ENCODE measurements around the gene C6orf15.

C6orf15 gene

GRCh38 chr6:31144296-31144969 is 32.1 kb upstream of the C6orf15 start:
- Mint-ChIP-seq H3K27me3 (no peaks in the 10 kb centered on the region), H3K27ac (ENCODE audit: low read depth) (peak overlapping the region; percentile 65), H3K4me3 (no peak overlapping the region), H3K36me3 (ENCODE audit: insufficient read depth) (peaks cover 13% of the 10 kb centered on the region), H3K4me1 (no peaks in the 10 kb centered on the region), H3K9me3 (no peaks in the 10 kb centered on the region)
- no peak for ATAC-seq (replicated peaks; ENCODE audit: extremely low read depth, poor library complexity, severe bottlenecking)
- DNase-seq (ENCODE audit: low spot score in 2 of 2), result no peak

DNA sequence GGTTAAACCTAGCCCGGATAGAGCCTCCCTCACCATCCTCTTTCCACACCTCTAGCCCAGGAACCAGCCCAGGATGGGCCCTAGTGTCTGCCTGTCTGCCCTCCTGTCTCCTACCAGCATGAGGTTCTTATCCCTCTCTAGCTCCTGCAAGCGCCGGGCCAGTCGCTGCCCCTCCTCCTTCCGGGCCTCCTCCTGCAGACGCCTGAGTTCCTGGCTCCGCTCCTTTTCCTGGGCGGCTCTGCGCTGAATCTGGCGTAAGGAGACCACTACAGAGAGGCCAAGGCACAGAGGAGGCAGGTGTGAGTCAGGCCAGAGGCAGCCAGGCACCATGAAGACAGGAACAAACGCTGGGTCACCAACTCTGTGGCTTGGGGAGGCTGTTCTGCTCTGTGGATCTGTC is 30.8 kb upstream of the C6orf15 start:
- Mint-ChIP-seq H3K27ac (ENCODE audit: low read depth) (no peak overlapping the region), H3K9me3 (no peaks in the 10 kb centered on the region), H3K27me3 (no peaks in the 10 kb centered on the region), H3K4me1 (no peaks in the 10 kb centered on the region), H3K36me3 (ENCODE audit: insufficient read depth) (peaks cover 13% of the 10 kb centered on the region), H3K4me3 (no peak overlapping the region)
- no peak for DNase-seq (ENCODE audit: low spot score in 2 of 2)
- ATAC-seq (replicated peaks; ENCODE audit: extremely low read depth, poor library complexity, severe bottlenecking), result no peak

GRCh38 chr6:31142361-31142761 is 30.0 kb upstream of the C6orf15 start:
- H3K4me3 Mint-ChIP-seq, result no peak overlapping the region
- H3K36me3 Mint-ChIP-seq (ENCODE audit: insufficient read depth), result peaks cover 14% of the 10 kb centered on the region
- peaks cover 5% of the 10 kb centered on the region for H3K4me1 Mint-ChIP-seq
- ATAC-seq (replicated peaks; ENCODE audit: extremely low read depth, poor library complexity, severe bottlenecking) (no peak), DNase-seq (ENCODE audit: low spot score in 2 of 2) (no peak)
- H3K9me3 Mint-ChIP-seq, result no peaks in the 10 kb centered on the region
- no peaks in the 10 kb centered on the region for H3K27me3 Mint-ChIP-seq
- no peak overlapping the region for H3K27ac Mint-ChIP-seq (ENCODE audit: low read depth)

- no peak overlapping the region for H3K4me3 Mint-ChIP-seq
- H3K27me3 Mint-ChIP-seq, result no peaks in the 10 kb centered on the region
- H3K36me3 Mint-ChIP-seq (ENCODE audit: insufficient read depth), result peaks cover 13% of the 10 kb centered on the region
- no peak for DNase-seq (ENCODE audit: low spot score in 2 of 2)
- no peak for ATAC-seq (replicated peaks; ENCODE audit: extremely low read depth, poor library complexity, severe bottlenecking)
- H3K4me1 Mint-ChIP-seq, result peaks cover 7% of the 10 kb centered on the region
- H3K9me3 Mint-ChIP-seq, result no peaks in the 10 kb centered on the region
- H3K27ac Mint-ChIP-seq (ENCODE audit: low read depth), result no peak overlapping the region
Measured at GRCh38 chr6:31140643-31141042, 28.3 kb upstream of the C6orf15 start.

GRCh38 chr6:31139599-31139998 is 27.2 kb upstream of the C6orf15 start:
- H3K36me3 Mint-ChIP-seq (ENCODE audit: insufficient read depth), result peaks cover 12% of the 10 kb centered on the region
- no peak overlapping the region for H3K4me3 Mint-ChIP-seq
- no peak for ATAC-seq (replicated peaks; ENCODE audit: extremely low read depth, poor library complexity, severe bottlenecking)
- no peaks in the 10 kb centered on the region for H3K27me3 Mint-ChIP-seq
- H3K4me1 Mint-ChIP-seq, result peaks cover 7% of the 10 kb centered on the region
- no peak overlapping the region for H3K27ac Mint-ChIP-seq (ENCODE audit: low read depth)
- no peak for DNase-seq (ENCODE audit: low spot score in 2 of 2)
- H3K9me3 Mint-ChIP-seq, result no peaks in the 10 kb centered on the region

DNA sequence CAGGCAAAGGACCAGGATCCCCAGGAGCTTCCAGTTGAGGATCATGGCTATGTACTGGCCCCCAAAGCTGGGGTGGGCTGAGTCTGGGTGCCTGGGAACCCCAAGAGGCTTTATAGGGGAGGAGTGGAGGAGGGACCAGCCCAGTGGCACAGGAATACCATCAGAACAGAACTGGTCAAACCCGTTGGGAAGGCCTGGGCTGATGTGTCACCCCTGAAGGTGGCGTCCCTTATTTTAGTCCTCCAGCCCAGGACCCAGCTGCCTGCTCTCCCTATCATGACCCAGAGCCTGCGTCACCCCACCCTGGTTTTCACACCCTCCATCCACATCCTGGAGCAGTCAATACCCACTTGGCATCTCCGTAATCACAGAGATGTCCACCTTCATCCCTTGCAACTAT is 26.6 kb upstream of the C6orf15 start, which contains the start of gene PSORS1C2:
TSS of gene PSORS1C2 (minus strand) at position 85 of the 400 bp plus-strand sequence. CDS start at position 45, 40 bp downstream.
- Mint-ChIP-seq H3K36me3 (ENCODE audit: insufficient read depth) (peaks cover 11% of the 10 kb centered on the region), H3K27me3 (no peaks in the 10 kb centered on the region), H3K4me3 (no peak within 1 kb of the TSS), H3K9me3 (no peaks in the 10 kb centered on the region), H3K27ac (ENCODE audit: low read depth) (no peak within 1 kb of the TSS), H3K4me1 (peaks cover 7% of the 10 kb centered on the region)
- DNase-seq (ENCODE audit: low spot score in 2 of 2) (no peak), ATAC-seq (replicated peaks; ENCODE audit: extremely low read depth, poor library complexity, severe bottlenecking) (no peak)

- DNase-seq (ENCODE audit: low spot score in 2 of 2) (no peak), ATAC-seq (replicated peaks; ENCODE audit: extremely low read depth, poor library complexity, severe bottlenecking) (no peak)
- no peak overlapping the region for H3K4me3 Mint-ChIP-seq
- H3K36me3 Mint-ChIP-seq (ENCODE audit: insufficient read depth), result peaks cover 4% of the 10 kb centered on the region
- H3K9me3 Mint-ChIP-seq, result no peaks in the 10 kb centered on the region
- H3K27ac Mint-ChIP-seq (ENCODE audit: low read depth), result no peak overlapping the region
- H3K27me3 Mint-ChIP-seq, result no peaks in the 10 kb centered on the region
- H3K4me1 Mint-ChIP-seq, result peaks cover 7% of the 10 kb centered on the region
Measured at GRCh38 chr6:31135710-31136109, 23.3 kb upstream of the C6orf15 start.

GRCh38 chr6:31132806-31133205 is 20.4 kb upstream of the C6orf15 start:
- Mint-ChIP-seq H3K4me3 (no peak overlapping the region), H3K4me1 (peaks cover 11% of the 10 kb centered on the region), H3K36me3 (ENCODE audit: insufficient read depth) (peaks cover 1% of the 10 kb centered on the region), H3K27me3 (peaks cover 8% of the 10 kb centered on the region), H3K9me3 (no peaks in the 10 kb centered on the region), H3K27ac (ENCODE audit: low read depth) (no peak overlapping the region)
- ATAC-seq (replicated peaks; ENCODE audit: extremely low read depth, poor library complexity, severe bottlenecking) (no peak), DNase-seq (ENCODE audit: low spot score in 2 of 2) (no peak)

- no peaks in the 10 kb centered on the region for H3K36me3 Mint-ChIP-seq (ENCODE audit: insufficient read depth)
- H3K27me3 Mint-ChIP-seq, result peaks cover 16% of the 10 kb centered on the region
- DNase-seq (ENCODE audit: low spot score in 2 of 2) (no peak), ATAC-seq (replicated peaks; ENCODE audit: extremely low read depth, poor library complexity, severe bottlenecking) (no peak)
- no peaks in the 10 kb centered on the region for H3K9me3 Mint-ChIP-seq
- H3K4me3 Mint-ChIP-seq, result no peak overlapping the region
- H3K4me1 Mint-ChIP-seq, result peaks cover 6% of the 10 kb centered on the region
- no peak overlapping the region for H3K27ac Mint-ChIP-seq (ENCODE audit: low read depth)
Measured at GRCh38 chr6:31131595-31131994, 19.2 kb upstream of the C6orf15 start.

DNA sequence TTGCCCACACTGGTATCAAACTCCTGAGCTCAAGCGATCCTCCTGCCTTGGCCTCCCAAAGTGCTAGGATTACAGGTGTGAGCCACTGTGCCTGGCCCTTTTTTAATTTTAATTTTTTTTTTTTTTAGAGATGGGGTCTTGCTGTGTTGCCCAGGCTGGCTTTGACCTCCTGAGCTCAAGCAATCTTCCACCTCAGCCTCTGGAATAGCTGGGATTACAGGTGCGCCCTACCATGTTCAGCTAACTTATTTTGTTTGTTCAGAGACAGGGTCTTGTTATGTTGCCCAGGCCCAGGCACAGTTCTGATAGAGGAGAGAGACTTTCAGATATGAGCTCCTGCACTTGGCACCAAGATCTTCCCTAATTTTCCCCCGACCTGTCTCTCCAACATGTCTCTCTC is 18.4 kb upstream of the C6orf15 start:
- Mint-ChIP-seq H3K4me3 (no peak overlapping the region), H3K27me3 (peaks cover 19% of the 10 kb centered on the region), H3K27ac (ENCODE audit: low read depth) (no peak overlapping the region), H3K4me1 (peaks cover 6% of the 10 kb centered on the region), H3K36me3 (ENCODE audit: insufficient read depth) (no peaks in the 10 kb centered on the region), H3K9me3 (no peaks in the 10 kb centered on the region)
- DNase-seq (ENCODE audit: low spot score in 2 of 2) (no peak), ATAC-seq (replicated peaks; ENCODE audit: extremely low read depth, poor library complexity, severe bottlenecking) (no peak)

DNA sequence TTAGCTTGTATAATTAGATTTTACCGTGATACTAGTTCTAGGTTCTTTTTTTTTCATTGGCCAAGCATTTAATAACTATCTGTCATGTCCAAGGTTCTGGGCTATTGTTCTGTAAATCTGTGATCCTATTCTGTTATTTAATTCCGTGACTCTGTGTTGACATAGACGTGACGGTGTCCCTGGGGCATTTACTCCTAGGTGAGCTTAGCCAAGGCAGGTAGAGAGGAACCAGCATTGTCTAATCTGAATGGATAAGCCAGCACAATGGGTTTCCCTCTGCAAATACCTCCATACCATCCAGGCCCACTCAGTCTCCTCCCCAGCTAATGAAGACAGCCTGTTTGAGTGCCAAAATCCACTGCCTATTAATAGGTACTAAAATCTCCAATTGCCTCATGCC is 16.8 kb upstream of the C6orf15 start:
- DNase-seq (ENCODE audit: low spot score in 2 of 2) (no peak), ATAC-seq (replicated peaks; ENCODE audit: extremely low read depth, poor library complexity, severe bottlenecking) (no peak)
- H3K36me3 Mint-ChIP-seq (ENCODE audit: insufficient read depth), result peaks cover 2% of the 10 kb centered on the region
- peaks cover 19% of the 10 kb centered on the region for H3K27me3 Mint-ChIP-seq
- peaks cover 6% of the 10 kb centered on the region for H3K4me1 Mint-ChIP-seq
- H3K4me3 Mint-ChIP-seq, result no peak overlapping the region
- H3K27ac Mint-ChIP-seq (ENCODE audit: low read depth), result no peak overlapping the region
- H3K9me3 Mint-ChIP-seq, result no peaks in the 10 kb centered on the region

GRCh38 chr6:31128093-31128676 is 15.8 kb upstream of the C6orf15 start:
- Mint-ChIP-seq H3K36me3 (ENCODE audit: insufficient read depth) (peaks cover 2% of the 10 kb centered on the region), H3K4me1 (peaks cover 6% of the 10 kb centered on the region), H3K9me3 (no peaks in the 10 kb centered on the region), H3K27ac (ENCODE audit: low read depth) (no peak overlapping the region), H3K4me3 (no peak overlapping the region), H3K27me3 (peaks cover 19% of the 10 kb centered on the region)
- ATAC-seq (replicated peaks; ENCODE audit: extremely low read depth, poor library complexity, severe bottlenecking), result no peak
- DNase-seq (ENCODE audit: low spot score in 2 of 2), result peak; percentile 49 to 67

DNA sequence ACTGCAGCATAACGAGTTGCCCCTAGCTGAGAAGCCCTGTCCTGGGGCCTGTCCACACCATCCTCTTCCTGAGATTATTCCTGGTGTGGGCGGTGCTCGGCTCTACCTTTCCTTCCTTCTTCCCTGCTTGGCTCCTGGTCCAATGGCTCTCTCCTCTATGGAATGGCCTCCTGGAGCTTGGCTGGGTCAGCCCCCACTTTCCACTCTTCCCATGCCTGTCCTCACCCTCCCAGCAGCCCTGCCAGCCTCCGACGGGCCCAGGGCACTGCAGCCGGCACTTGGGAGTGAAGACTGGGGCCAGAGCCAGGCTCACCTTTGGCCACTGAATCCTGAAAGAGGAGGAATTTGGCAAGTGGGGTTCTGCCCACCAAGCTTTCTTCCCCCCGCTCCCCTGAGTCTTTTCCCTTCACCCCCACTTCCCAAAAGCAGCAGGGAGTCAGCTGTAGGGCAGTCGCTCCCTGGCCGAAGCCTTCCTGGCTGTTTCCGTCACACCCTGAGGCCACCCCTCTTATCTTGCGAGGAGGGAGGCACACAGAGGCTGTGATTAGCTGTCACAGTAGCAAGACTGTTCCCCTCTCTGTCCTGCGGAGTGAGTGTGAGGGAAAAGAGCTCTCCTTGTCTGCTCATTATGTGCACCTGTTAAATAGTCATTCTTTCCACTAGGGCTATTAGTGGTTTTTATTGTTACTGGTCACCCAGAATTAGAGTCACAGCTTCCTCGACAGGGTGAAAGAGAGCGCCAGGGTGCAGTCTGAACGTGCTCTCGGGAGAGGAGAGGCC is 14.2 kb upstream of the C6orf15 start:
- Mint-ChIP-seq H3K27me3 (peaks cover 19% of the 10 kb centered on the region), H3K4me1 (peaks cover 6% of the 10 kb centered on the region), H3K27ac (ENCODE audit: low read depth) (no peak overlapping the region), H3K4me3 (no peak overlapping the region), H3K36me3 (ENCODE audit: insufficient read depth) (peaks cover 2% of the 10 kb centered on the region), H3K9me3 (no peaks in the 10 kb centered on the region)
- DNase-seq (ENCODE audit: low spot score in 2 of 2) (no peak), ATAC-seq (replicated peaks; ENCODE audit: extremely low read depth, poor library complexity, severe bottlenecking) (no peak)

All from central memory CD8-positive, alpha-beta T cell (primary cell).